K562 (cell line): ENCODE results near the gene AMN1. TPM values are rescaled to one million over a fixed set of nuclear protein-coding genes. Genes with fewer than 3 reads are reported as not detected.

ENCODE experiments used
- CREM ChIP-seq: IDR thresholded peaks from 2 replicates; pipeline ENCODE4 v1.6.1; 2014; ENCODE audit warnings: antibody characterized with exemption, low read depth
- ELF4 ChIP-seq: fragments of 450-650 bp; formaldehyde crosslinking; IDR thresholded peaks from 2 replicates; pipeline ENCODE4 v1.4.0; 2022; ENCODE audit warnings: missing genetic modification characterization
- FOXM1 ChIP-seq, 2 experiments: fragments of 450-650 bp in 1 of 2; sonication (generic) in 1 of 2; formaldehyde crosslinking in 1 of 2; IDR thresholded peaks; 2 replicates each; pipeline versions ENCODE4 v1.6.1 to v1.9.0; 2017 to 2022; ENCODE audit warnings: low read depth in 2 of 2, mild to moderate bottlenecking in 2 of 2, missing genetic modification reagents in 1 of 2, moderate library complexity in 1 of 2
- HNRNPLL ChIP-seq: fragments of 200-400 bp; formaldehyde crosslinking; IDR thresholded peaks from 2 replicates; pipeline ENCODE4 v1.6.1; 2017; ENCODE audit warnings: low read length, low read depth, mild to moderate bottlenecking; ENCODE audit not compliant: poor library complexity, severe bottlenecking
- ILK ChIP-seq: fragments of 450-650 bp; IDR thresholded peaks from 2 replicates; pipeline ENCODE4 v1.6.1; 2016; ENCODE audit warnings: missing genetic modification characterization, low read depth, mild to moderate bottlenecking, missing compliant biosample characterization, moderate library complexity, borderline replicate concordance
- KHSRP ChIP-seq: fragments of 450-650 bp; IDR thresholded peaks from 2 replicates; pipeline ENCODE4 v1.6.1; 2017
- MTA3 ChIP-seq: fragments of 450-650 bp; formaldehyde crosslinking; IDR thresholded peaks from 2 replicates; pipeline ENCODE4 v1.6.1; 2017; ENCODE audit warnings: mild to moderate bottlenecking, borderline replicate concordance
- POU5F1 ChIP-seq: fragments of 150-350 bp; IDR thresholded peaks from 2 replicates; pipeline ENCODE4 v1.6.1; 2014; ENCODE audit warnings: borderline replicate concordance, low read length, low read depth, mild to moderate bottlenecking; ENCODE audit not compliant: partially characterized antibody
- PRDM10 ChIP-seq: fragments of 450-650 bp; IDR thresholded peaks from 2 replicates; pipeline ENCODE4 v1.6.1; 2018; ENCODE audit not compliant: partially characterized antibody
- RHOXF2B ChIP-seq: fragments of 250-450 bp; sonication (Bioruptor Pico); conservative IDR thresholded peaks from 2 replicates; pipeline ENCODE4 v1.5.1; 2021
- SIN3A ChIP-seq, 2 experiments: fragments of 150-350 bp in 1 of 2; IDR thresholded peaks; 2 replicates each; pipeline ENCODE4 v1.6.1; 2011 to 2016; ENCODE audit warnings: borderline replicate concordance in 2 of 2, low read depth in 2 of 2, low read length in 2 of 2, mild to moderate bottlenecking in 2 of 2, moderate library complexity in 2 of 2; ENCODE audit not compliant: control insufficient read depth in 1 of 2
- ZNF232 ChIP-seq: sonication (generic); formaldehyde crosslinking; IDR thresholded peaks from 2 replicates; pipeline ENCODE4 v1.8.0; 2022; ENCODE audit warnings: mild to moderate bottlenecking, missing genetic modification reagents
- ZNF644 ChIP-seq: fragments of 200-800 bp; sonication (Bioruptor generic); IDR thresholded peaks from 2 replicates; pipeline ENCODE4 v1.6.1; 2016; ENCODE audit warnings: low read depth, missing genetic modification characterization, missing compliant biosample characterization
- polyA plus RNA-seq, 8 experiments: library from polyadenylated mRNA; depleted of rRNA in 4 of 8; stranded (reverse) in 5 of 8; unstranded in 3 of 8; fragments of >200 nt; fragmentation: Nextera tagmentation in 2 of 8; fragmentation: Illumina TruSeq in 1 of 8; extraction: Ambion mirVana in 2 of 8; extraction: Trizol in 1 of 8; gene quantifications; 2 replicates each; pipeline versions ENCODE4 v1.2.1 to v1.2.3, GENCODE V29; 2011 to 2014; ENCODE audit warnings: inconsistent platforms in 1 of 8, missing spikeins in 1 of 8
- total RNA-seq, 7 experiments: library from RNA; depleted of rRNA in 6 of 7; stranded (reverse); fragments of >200 nt in 6 of 7; fragmentation: Illumina TruSeq in 2 of 7; extraction: Trizol in 2 of 7; gene quantifications; 2 replicates each; pipeline versions ENCODE4 v1.2.1 to v1.2.3, GENCODE V29; 2011 to 2021; ENCODE audit warnings: low replicate concordance in 1 of 7
- TF ChIP-seq, protein P1 (sequence below): fragments of 450-650 bp; formaldehyde crosslinking; conservative IDR thresholded peaks from 2 replicates; pipeline ENCODE4 v1.4.0; 2022; ENCODE audit warnings: mild to moderate bottlenecking, missing genetic modification characterization
- TF ChIP-seq, protein P2 (sequence below): sonication (generic); formaldehyde crosslinking; IDR thresholded peaks from 2 replicates; pipeline ENCODE4 v1.8.0; 2022; ENCODE audit warnings: mild to moderate bottlenecking, missing genetic modification reagents
- TF ChIP-seq, protein P3 (sequence below), 3 experiments: fragments of 200-800 bp in 1 of 3; fragments of 250-450 bp in 1 of 3; fragments of 450-650 bp in 1 of 3; sonication (Bioruptor Pico) in 1 of 3; sonication (Bioruptor generic) in 1 of 3; formaldehyde crosslinking in 1 of 3; IDR thresholded peaks; 2 replicates each; pipeline versions ENCODE4 v1.6.1 to v1.8.0; 2016 to 2022; ENCODE audit warnings: mild to moderate bottlenecking in 2 of 3, missing genetic modification characterization in 2 of 3, missing compliant biosample characterization in 1 of 3, moderate library complexity in 1 of 3

AMN1 gene
- total and polyA plus RNA-seq, 9 of the 15 experiments (the other 6 are each of a cell fraction or from before 2014, with no cell fraction given) = 5.2 to 27.6 (median 13.0) TPM

GRCh38 chr12:31659087-31659942, 69.5 kb downstream of the AMN1 start, which contains the start of gene ETFBKMT (continued):
- TF ChIP-seq SIN3A (IDR thresholded peaks at IDR 0.05; ENCODE audit: borderline replicate concordance in 2 of 2, control insufficient read depth in 1 of 2, low read depth in 2 of 2, low read length in 2 of 2) (peak in 1 of 2 experiments; percentile 49; a peak in 1 of 4 replicates), RHOXF2B (CRISPR knock-in tag) (no peak), ELF4 (CRISPR knock-in tag) (no peak), ILK (tag) (no peak), HNRNPLL (peak; percentile 29), KHSRP (no peak), ZNF232 (CRISPR knock-in tag) (no peak), POU5F1 (no peak), CREM (peak; percentile 91), MTA3 (peak; percentile 80), ZNF644 (tag) (peak; percentile 75; the same call in 1 of the 2 replicates), FOXM1 (IDR thresholded peaks at IDR 0.05; ENCODE audit: low read depth) (peak; percentile 73), FOXM1 (CRISPR knock-in tag; IDR thresholded peaks at IDR 0.05; ENCODE audit: low read depth) (no peak), PRDM10 (peak; percentile 61)
- TF ChIP-seq, protein P1, sequence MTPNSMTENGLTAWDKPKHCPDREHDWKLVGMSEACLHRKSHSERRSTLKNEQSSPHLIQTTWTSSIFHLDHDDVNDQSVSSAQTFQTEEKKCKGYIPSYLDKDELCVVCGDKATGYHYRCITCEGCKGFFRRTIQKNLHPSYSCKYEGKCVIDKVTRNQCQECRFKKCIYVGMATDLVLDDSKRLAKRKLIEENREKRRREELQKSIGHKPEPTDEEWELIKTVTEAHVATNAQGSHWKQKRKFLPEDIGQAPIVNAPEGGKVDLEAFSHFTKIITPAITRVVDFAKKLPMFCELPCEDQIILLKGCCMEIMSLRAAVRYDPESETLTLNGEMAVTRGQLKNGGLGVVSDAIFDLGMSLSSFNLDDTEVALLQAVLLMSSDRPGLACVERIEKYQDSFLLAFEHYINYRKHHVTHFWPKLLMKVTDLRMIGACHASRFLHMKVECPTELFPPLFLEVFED = no peak
- TF ChIP-seq, protein P2, sequence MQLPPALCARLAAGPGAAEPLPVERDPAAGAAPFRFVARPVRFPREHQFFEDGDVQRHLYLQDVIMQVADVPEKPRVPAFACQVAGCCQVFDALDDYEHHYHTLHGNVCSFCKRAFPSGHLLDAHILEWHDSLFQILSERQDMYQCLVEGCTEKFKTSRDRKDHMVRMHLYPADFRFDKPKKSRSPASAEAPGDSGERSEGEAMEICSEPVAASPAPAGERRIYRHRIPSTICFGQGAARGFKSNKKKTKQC (CRISPR knock-in tag) = no peak; the same call in none of the 2 replicates
- TF ChIP-seq, protein P3, sequence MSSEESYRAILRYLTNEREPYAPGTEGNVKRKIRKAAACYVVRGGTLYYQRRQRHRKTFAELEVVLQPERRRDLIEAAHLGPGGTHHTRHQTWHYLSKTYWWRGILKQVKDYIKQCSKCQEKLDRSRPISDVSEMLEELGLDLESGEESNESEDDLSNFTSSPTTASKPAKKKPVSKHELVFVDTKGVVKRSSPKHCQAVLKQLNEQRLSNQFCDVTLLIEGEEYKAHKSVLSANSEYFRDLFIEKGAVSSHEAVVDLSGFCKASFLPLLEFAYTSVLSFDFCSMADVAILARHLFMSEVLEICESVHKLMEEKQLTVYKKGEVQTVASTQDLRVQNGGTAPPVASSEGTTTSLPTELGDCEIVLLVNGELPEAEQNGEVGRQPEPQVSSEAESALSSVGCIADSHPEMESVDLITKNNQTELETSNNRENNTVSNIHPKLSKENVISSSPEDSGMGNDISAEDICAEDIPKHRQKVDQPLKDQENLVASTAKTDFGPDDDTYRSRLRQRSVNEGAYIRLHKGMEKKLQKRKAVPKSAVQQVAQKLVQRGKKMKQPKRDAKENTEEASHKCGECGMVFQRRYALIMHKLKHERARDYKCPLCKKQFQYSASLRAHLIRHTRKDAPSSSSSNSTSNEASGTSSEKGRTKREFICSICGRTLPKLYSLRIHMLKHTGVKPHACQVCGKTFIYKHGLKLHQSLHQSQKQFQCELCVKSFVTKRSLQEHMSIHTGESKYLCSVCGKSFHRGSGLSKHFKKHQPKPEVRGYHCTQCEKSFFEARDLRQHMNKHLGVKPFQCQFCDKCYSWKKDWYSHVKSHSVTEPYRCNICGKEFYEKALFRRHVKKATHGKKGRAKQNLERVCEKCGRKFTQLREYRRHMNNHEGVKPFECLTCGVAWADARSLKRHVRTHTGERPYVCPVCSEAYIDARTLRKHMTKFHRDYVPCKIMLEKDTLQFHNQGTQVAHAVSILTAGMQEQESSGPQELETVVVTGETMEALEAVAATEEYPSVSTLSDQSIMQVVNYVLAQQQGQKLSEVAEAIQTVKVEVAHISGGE (CRISPR knock-in tag; IDR thresholded peaks at IDR 0.05) = peak in 1 of 3 experiments; percentile 74; a peak in 2 of 6 replicates
